Ovary (tissue), 9 donors: ENCODE measurements around the gene RAB3IL1. TPM values are rescaled to one million over a fixed set of nuclear protein-coding genes. Genes with fewer than 3 reads are reported as not detected.

Experiments used
- DNase-seq, 5 donors: peaks; one replicate each; pipeline ENCODE4 v3.0.0-alpha.2; 2019 to 2020
- H3K27ac ChIP-seq, 2 donors: fragments of 200-600 bp; one replicate each; pipeline versions ENCODE4 v1.5.1 to v1.8.0; 2019 to 2022
- H3K27me3 ChIP-seq: fragments of 200-600 bp; one replicate; pipeline ENCODE4 v1.8.0; 2022
- H3K36me3 ChIP-seq: fragments of 200-600 bp; sonication (generic); one replicate; pipeline ENCODE4 v1.5.1; 2019
- H3K4me1 ChIP-seq: one replicate; pipeline ENCODE4 v1.8.1; 2013; ENCODE audit warnings: mild to moderate bottlenecking, moderate library complexity; ENCODE audit not compliant: insufficient read depth
- H3K4me3 ChIP-seq: fragments of 200-600 bp; sonication (generic); one replicate; pipeline ENCODE4 v1.5.1; 2017
- H3K9me3 ChIP-seq, 2 donors: fragments of 200-600 bp in 1 of 2; sonication (generic) in 1 of 2; one replicate each; pipeline versions ENCODE4 v1.5.1 to v1.8.1; 2013 to 2019; ENCODE audit warnings: mild to moderate bottlenecking in 1 of 2, moderate library complexity in 1 of 2
- CTCF ChIP-seq, 3 donors: fragments of 450-650 bp in 2 of 3; fragments of 200-600 bp in 1 of 3; IDR thresholded peaks; one replicate each; pipeline versions ENCODE4 v1.5.1 to v1.8.0; 2016 to 2022; ENCODE audit warnings: antibody characterized with exemption in 3 of 3, mild to moderate bottlenecking in 1 of 3
- EP300 ChIP-seq: sonication (generic); formaldehyde crosslinking; IDR thresholded peaks from one replicate; pipeline ENCODE4 v1.6.1; 2017; ENCODE audit warnings: antibody characterized with exemption
- POLR2A ChIP-seq: fragments of 450-650 bp; IDR thresholded peaks from one replicate; pipeline ENCODE4 v1.6.1; 2017; ENCODE audit warnings: antibody characterized with exemption, mild to moderate bottlenecking, moderate library complexity
- WGBS, 3 donors: extraction: QIAGEN DNeasy Blood & Tissue Kit in 1 of 3; methylation state at CpG; one replicate each; pipeline versions ENCODE4 v1.1.5 to v1.1.7; 2013 to 2017; 5-methylcytosine and 5-hydroxymethylcytosine counted together
- intact Hi-C, 4 donors: fragments of 100-400 bp; cut with DNase I; formaldehyde crosslinking; loops; one replicate each; pipeline versions ENCODE4 v1.11.0 to v1.15.1; 2022 to 2023
- polyA plus RNA-seq, 2 donors: library from polyadenylated mRNA; stranded (reverse); fragments of 200-250 nt in 1 of 2; fragments of 350-450 nt in 1 of 2; fragmentation: Illumina TruSeq in 1 of 2; extraction: RNeasy Lipid Tissue Mini Kit (QIAGEN cat#74804) in 1 of 2; gene quantifications; one replicate each; pipeline ENCODE4 v1.2.3, GENCODE V29; 2013 to 2014
- total RNA-seq, 7 donors: library from RNA; depleted of rRNA in 2 of 7; stranded (reverse); fragments of >200 nt in 2 of 7; fragmentation: NEBNext Ultra II Directional in 3 of 7; extraction: Animal tissue kit (Norgen Biotek cat#: 25700) in 3 of 7; gene quantifications; one replicate each; pipeline versions ENCODE4 v1.1.0 to v1.2.4, GENCODE V29; 2016 to 2023
- donor health status: DM: no; HTN: no; CAD: no; lungs with moderate emphysema.
- donor health status: DM: no; HTN: no; CAD: no.
- donor health status: Bipolar disorder and iron deficiency.
- donor health status: DM: yes; HTN: yes; CAD: no.
- donor health status: DM: no; HTN: no; CAD: no.
- donor health status: DM: yes; HTN: yes; CAD: no.

RAB3IL1 gene
- total and polyA plus RNA-seq, 9 donors, result 4.5 to 90.0 (median 52.9) TPM

GRCh38 chr11:61862714-61863547 is 54.4 kb downstream of the RAB3IL1 start:
- Histone ChIP-seq H3K27ac (no peak overlapping the region), H3K4me3 (no peak overlapping the region), H3K9me3 (no peaks in the 10 kb centered on the region), H3K36me3 (no peaks in the 10 kb centered on the region), H3K27me3 (no peaks in the 10 kb centered on the region), H3K4me1 (no peaks in the 10 kb centered on the region)
- TF ChIP-seq POLR2A (no peak), CTCF (IDR thresholded peaks at IDR 0.05) (no peak), EP300 (no peak)
- DNase-seq, result no peak
- WGBS, 3 donors, result 90 to 92% (median 90%) methylated on average over 18 of the region's 18 CpGs
- intact Hi-C loops, result loop anchor here in 1 of 4 donors (5.0 kb wide), 1 partner anchor 56 kb away; no protein-coding TSS in a partner anchor

GRCh38 chr11:61861634-61862033 is 55.7 kb downstream of the RAB3IL1 start:
- 66 to 67% (median 67%) methylated on average over 9 of the region's 9 CpGs for WGBS, 3 donors
- H3K9me3 ChIP-seq, result no peaks in the 10 kb centered on the region
- no peaks in the 10 kb centered on the region for H3K4me1 ChIP-seq
- DNase-seq, result no peak
- intact Hi-C loops, result loop anchor here in 1 of 4 donors (5.0 kb wide), 1 partner anchor 54 kb away; no protein-coding TSS in a partner anchor
- H3K27me3 ChIP-seq, result no peaks in the 10 kb centered on the region
- no peak overlapping the region for H3K27ac ChIP-seq
- TF ChIP-seq CTCF (IDR thresholded peaks at IDR 0.05), result no peak
- TF ChIP-seq EP300, result no peak
- no peak for TF ChIP-seq POLR2A
- H3K4me3 ChIP-seq, result no peak overlapping the region
- H3K36me3 ChIP-seq, result no peaks in the 10 kb centered on the region

- no peaks in the 10 kb centered on the region for H3K4me1 ChIP-seq
- TF ChIP-seq CTCF (IDR thresholded peaks at IDR 0.05) (no peak), POLR2A (no peak), EP300 (no peak)
- no peak overlapping the region for H3K27ac ChIP-seq
- DNase-seq, result peak; percentile 60 to 85 (median 72)
- intact Hi-C loops, result loop anchor here in 1 of 4 donors (5.0 kb wide), 1 partner anchor 53 kb away; no protein-coding TSS in a partner anchor
- no peaks in the 10 kb centered on the region for H3K27me3 ChIP-seq
- no peak overlapping the region for H3K4me3 ChIP-seq
- WGBS, 3 donors, result 61 to 66% (median 65%) methylated on average over 16 of the region's 16 CpGs
- H3K36me3 ChIP-seq, result no peaks in the 10 kb centered on the region
- H3K9me3 ChIP-seq, result no peaks in the 10 kb centered on the region
Measured at GRCh38 chr11:61860054-61860903, 57.1 kb downstream of the RAB3IL1 start.

- intact Hi-C loops, result no loop called here
- TF ChIP-seq CTCF (IDR thresholded peaks at IDR 0.05) (no peak), POLR2A (no peak), EP300 (no peak)
- 85 to 91% (median 90%) methylated on average over 10 to 12 of the region's 12 CpGs for WGBS, 3 donors
- DNase-seq, result no peak
- Histone ChIP-seq H3K4me1 (no peaks in the 10 kb centered on the region), H3K9me3 (no peaks in the 10 kb centered on the region), H3K27ac (no peak overlapping the region), H3K4me3 (no peak overlapping the region), H3K27me3 (no peaks in the 10 kb centered on the region), H3K36me3 (no peaks in the 10 kb centered on the region)
Measured at GRCh38 chr11:61855939-61856680, 61.3 kb downstream of the RAB3IL1 start.
